GM21381 (cell line): ENCODE results near the gene BTBD18.

Source experiments
- ATAC-seq: cut with Tn5 transposase; IDR thresholded peaks from one replicate; pipeline ENCODE4 v1.9.1; 2021; ENCODE audit warnings: mild to moderate bottlenecking, moderate library complexity; ENCODE audit not compliant: unreplicated experiment

The BTBD18 gene

DNA sequence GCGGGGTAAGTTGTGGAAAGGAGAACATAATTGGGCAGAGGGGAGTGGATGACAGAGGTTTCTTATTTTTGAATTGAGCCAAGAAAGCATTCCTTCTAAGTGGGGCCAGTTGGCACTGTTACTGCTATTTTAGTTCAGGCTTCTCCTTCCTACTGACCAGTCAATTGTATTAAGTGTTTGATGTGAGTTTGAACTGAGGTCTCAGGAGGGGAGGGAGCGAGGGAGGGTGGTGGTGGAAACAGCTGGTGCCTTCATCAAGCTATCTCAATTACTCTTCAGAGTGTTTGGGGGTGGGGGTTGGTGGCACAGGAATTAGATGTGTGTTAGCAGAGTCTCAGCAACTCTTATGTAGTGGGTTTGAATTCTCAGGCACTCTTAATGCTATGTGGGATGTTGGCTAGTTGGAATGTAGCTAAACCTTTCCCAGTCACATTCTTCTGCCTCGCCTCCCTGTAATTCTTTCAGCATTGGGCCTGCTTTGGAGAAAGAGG, 24.5 kb upstream of the BTBD18 start:
- no peak for ATAC-seq

DNA sequence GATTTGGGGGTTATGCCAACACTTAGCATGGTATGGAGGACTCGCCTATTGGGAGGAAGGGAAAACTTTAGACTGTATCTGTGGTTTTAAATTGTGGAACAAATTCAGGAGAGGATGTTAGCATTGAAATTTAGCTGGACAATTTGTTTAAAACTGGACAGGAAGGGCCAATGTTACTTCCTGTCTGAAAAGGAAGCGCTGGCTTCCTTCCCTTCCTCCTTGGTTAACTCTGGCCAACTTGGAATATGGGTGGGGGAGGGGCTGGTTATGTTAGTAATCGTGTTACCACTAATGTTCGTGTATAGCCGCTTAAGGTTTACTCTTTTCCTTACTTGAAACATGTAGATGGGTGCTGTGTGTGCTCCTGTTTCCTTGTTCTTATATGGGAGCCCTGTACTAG, 23.9 kb upstream of the BTBD18 start:
- ATAC-seq: no peak

DNA sequence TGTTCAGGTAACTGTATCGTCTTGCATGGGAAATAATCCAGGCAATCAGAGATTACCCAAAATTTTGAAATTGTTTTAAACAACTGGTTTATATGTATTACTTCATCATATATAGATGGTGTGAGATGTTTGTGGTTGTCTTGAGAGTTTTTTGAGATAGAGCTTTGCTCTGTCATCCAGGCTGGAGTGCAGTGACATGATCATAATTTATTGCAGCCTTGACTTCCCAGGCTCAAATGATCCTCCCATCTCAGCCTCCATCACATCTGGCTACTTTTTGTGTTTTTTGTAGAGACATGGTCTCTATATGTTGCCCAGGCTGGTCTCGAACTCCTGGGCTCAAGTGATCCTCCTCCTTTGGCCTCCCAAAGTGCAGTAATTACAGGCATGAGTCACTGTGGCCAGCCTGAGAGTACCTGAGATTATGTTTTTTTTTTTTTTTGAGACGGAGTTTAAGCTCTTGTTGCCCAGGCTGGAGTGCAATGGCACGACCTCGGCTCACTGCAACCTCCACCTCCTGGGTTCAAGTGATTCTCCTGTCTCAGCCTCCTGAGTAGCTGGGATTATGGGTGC, 21.5 kb upstream of the BTBD18 start:
- no peak for ATAC-seq

DNA sequence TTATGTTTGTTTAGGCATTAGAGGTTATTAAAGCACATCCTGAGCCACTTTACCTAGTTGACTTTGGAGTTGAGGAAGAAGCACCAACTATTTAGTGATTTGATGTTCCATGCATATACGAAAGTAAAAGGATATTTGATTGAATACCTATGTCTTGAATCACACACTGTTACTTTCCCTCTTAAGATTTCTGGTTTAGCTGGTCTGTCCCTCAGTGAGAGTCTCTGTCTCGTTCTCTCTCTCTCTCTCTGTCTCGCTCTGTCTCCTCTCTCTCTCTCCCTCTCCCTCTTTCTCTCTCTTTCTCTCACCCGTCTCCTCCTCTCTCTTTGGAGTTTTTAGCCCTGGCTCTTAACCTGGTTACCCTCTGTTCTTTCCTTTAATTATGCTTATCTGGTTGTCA, 20.9 kb upstream of the BTBD18 start:
- ATAC-seq: no peak

DNA sequence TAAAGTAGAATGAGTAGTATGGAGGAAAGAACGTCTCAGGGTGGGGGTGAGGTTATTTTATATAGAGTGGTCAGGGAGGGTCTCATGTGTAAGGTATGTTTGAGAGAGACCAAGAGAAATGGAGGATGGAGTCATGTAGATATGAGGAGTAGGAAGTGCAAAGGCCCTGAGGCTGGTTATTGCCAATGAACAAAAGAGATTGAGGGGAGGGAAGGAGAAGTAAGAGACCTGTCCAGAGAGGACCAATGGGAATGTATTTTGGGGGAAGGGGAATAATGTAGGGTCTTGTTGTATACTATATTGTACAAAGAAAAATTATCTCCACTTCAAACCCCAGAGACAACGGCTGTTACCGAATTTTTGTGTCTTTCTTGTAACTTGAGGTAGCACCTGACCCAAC, 19.7 kb upstream of the BTBD18 start:
- ATAC-seq: no peak

DNA sequence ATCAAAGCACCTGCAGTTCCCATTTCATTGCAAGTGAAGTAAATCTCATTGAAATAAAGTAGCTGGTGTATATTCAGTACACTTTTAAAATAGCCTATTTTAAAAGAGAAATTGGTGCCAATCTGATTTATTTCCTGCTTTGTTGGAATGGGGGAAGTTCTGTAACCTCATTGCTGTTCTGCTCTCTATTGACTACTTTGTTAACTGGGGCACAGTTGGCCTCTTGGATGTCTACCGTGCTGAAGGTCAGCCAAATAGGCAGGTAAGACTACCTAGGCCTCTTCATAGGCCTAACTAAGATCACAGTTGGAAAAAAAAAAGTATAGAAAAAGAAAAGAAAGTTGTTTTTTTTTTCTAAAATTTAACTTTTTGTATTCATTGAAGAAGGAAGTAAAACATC, 19.2 kb upstream of the BTBD18 start:
- ATAC-seq: no peak

DNA sequence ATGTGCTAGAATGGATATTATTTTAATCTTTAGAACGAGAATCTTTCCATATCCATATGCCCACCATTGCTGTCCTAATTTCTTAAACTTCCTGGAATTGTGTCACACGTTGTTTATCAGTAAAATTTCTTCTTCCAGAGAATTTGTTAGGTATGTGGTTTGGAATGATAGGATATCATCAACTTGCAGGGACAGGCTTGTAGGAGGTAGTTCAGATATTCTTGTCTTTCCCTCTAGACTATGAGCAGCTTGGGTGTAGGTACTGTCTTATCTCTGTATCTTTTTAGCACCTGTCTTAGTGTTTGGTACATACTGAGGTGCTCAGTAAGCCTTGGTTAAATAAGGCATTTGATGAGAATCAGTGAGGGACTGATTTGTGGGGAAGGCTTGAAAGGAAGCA, 13.4 kb upstream of the BTBD18 start:
- ATAC-seq: no peak

DNA sequence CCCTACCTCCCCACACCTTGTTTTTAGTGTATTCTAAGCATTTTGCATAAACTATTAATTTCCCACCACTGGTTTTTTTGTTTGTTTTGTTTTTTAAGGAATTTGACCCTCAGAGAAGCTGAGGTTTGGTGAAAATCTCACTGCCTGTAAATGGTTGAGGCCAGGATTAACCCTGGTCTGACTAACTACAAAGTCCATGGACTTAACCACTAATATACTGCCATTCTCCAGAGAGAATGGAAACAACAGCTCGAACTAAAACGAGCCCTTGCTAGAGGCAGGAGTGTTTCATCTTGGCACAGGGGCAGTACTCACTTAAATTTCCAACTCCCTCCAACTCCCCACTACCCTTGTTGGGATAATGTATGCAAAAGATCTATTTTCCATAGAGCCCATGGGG, 12.9 kb upstream of the BTBD18 start:
- ATAC-seq: no peak

DNA sequence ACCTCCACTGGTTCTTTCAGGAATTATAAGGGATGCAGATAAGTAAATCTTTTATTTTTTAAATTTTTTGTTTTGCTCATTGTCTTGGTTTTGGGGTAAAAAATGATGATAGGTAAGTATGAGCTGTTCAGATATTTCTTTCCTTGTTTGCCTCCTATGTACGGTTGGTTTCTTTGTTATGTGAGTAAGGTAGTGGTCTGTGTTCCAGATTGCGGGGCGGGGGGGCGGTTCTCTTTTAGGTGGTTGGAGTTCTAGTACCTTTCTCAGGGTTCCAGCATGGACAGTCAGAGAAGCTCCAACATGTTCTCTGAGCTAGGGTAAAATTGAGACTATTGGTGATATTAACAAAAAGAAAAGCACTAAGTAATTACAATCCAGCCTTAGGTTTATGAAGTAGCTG, 12.4 kb upstream of the BTBD18 start:
- no peak for ATAC-seq

DNA sequence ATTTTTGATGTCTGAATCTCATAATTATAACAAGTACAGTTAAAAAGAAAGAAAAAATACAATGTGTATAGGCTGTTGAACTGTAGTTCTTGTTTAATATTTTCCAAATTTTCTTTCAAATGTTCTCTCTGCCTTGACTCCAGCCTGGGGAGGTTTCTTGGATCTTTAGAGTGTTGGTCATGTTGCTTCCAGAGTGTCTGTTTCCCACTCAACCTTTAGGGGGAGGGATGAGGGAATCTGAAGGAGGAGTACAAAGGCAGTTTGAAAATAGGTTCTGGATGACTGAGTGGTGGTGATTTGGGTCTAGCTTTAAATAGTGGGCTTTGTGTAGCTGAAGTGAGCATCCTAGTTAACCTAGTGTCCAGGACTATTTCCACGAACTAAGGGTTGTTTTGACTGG, 11.9 kb upstream of the BTBD18 start:
- no peak for ATAC-seq

DNA sequence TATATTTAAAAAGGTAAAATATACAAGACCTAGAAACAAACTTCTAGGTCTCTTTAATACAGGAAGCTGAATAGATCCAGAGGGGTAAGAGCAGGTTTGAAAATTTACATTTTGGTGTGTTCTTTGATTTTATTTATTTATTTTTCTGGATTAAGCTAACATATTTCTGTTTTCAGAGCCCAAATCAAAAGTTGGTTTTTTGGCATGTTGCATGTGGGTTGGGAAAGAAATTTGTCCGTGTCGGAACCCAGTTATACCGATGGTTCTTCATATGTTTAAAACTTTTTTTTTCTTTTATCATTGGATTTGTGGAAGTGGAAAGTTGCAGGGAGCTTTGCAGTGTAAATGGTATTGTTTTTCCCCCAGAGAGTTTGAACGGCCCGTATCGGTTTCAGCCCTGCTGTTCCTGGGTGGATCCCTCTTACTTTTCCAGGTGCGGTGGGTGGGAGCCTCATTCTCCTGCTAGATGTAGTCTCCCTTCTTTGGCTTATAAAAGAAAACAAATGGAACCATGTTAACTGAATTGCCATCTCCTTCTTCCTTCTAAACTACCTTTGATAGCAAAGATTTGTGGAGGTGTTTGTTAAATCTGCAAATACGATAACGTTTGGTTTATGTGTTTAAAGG, 10.7 kb upstream of the BTBD18 start:
- ATAC-seq: no peak

DNA sequence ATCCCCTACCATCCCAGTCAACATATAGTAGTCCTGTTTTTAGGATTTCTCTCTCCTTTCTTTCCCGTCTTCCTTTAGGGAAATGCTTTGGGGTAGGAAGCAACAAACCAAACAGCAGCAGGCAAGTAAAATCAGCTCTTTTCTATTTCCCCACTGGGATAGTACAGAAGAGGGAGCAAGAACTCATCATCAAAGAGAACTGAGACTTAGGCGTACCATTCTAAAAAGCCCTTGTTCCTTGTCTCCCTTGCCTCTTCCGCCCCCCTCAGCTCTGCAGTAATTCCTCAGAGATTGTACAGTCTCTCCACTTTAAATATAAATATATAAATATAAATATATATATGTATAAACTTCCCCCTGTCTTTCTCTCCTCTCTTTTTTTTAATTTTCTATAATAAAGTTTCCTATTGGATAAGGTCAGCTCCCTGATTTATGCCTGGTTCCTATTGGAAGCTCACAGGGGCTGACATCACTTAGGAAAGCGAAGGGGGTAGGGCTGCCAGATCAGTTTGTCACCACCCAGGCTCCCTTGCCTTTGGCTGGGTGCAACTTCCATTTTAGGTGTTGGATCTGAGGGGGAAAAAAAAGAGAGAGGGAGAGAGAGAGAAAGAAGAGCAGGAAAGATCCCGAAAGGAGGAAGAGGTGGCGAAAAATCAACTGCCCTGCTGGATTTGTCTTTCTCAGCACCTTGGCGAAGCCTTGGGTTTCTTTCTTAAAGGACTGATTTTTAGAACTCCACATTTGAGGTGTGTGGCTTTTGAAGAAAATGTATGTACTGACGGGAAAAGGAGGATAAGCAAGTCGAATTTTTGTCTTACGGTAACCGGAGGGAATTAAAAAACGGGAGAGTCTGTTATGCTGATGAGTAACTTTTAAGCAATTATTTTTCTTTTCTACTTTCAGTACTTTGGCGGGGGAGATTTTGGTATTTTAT, 9.9 kb upstream of the BTBD18 start, which contains the start of gene CTNND1:
CTNND1 (plus strand) TSS at position 502 of the 934 bp plus-strand sequence. CDS start 29,677 bp downstream, outside the sequence.
- peak; percentile 85 for ATAC-seq

DNA sequence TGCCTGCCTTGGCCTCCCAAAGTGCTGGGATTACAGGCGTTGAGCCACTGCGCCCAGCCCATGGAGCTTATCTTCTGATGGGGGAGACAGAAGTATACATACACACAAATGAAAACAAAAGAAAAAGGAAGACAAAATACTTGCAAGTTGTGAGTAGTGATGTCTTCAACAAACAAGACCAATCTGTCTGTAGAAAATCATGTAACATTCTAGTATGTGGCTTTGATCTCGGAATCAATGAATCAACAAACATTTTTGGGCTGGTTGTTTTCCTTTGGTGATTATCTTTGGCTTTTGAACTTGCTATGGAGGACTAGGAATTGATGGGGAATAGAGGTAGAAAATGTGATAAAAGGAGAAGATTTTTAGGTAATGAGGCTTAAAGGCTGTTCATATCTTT, 6.6 kb upstream of the BTBD18 start:
- ATAC-seq: no peak

DNA sequence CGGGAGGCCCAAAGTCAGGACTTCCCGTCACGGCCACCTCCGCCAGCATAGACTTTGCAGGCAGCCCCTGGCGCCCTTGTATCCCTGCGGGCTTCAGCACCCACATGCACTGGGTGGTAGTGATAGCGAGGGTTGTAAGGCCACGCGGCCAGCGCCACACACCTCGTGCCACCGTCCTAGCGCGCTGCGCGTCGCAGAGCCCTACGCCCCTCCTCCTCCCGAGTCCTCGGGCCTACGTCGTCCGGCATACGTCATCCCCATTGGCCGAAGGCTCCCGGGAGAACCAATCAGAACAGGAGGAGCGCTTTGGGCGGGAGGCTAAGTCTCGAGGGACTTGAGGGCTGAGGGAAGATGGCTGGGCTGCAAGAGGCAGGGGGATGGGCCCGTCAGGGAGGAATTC, 1.3 kb upstream of the BTBD18 start:
- ATAC-seq: no peak

DNA sequence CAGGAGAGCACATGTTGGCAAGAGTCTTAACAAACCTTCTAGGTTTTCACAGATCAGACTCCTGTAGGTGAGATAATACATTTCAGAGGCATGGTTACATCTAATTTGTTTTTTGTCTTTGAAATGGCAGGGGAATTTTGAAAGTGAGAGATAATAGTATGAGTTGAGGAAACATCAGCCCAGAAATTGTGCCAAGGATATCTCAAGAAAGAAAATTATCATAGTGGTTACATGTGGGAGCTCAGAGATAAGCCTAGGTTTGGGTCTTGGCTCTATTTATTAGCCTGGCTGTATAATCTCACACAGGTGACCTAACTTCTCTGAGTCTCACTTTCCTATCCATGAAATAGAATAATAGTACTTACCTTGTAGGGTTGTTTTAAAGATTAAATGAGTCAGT, 443 bp downstream of the BTBD18 start:
- no peak for ATAC-seq

DNA sequence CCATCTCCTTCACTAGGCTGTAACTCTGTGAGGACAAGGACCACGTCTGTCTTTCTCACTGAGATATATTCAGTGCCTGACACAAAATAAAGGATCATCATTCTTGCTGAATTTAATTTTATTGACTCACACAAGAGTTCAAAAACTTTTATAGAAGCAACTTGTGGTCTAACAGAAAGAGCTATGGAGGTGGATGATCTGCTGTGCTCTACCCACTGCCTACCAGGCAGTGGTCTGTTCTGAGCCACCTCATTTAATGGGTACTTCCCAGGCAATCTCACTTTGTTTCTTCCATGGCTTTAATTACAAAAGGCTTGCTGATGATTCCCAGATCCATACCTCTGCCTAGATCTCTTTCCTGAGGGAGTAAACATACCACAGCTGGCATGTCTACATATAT, 4.7 kb downstream of the BTBD18 start:
- ATAC-seq: no peak

DNA sequence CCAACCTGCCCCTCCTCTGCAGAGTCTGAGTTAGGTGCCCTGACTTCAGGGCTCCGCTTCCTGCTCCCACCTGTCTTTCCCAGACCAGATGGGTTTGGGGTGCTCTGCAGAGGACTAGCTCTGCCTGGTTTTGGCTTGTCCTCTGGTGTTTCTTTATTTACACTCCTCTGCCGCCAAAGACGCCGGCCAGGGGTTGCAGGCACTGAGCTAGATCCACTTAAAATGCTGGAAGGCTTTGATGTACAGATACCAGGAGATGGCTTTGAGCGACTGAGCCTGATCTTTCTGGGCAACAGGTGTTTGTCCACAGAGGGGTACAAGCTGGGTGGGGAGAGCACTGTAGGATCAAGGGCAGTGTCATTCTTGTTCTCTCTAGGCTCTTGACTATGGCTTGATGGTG, 6.4 kb downstream of the BTBD18 start:
- no peak for ATAC-seq

DNA sequence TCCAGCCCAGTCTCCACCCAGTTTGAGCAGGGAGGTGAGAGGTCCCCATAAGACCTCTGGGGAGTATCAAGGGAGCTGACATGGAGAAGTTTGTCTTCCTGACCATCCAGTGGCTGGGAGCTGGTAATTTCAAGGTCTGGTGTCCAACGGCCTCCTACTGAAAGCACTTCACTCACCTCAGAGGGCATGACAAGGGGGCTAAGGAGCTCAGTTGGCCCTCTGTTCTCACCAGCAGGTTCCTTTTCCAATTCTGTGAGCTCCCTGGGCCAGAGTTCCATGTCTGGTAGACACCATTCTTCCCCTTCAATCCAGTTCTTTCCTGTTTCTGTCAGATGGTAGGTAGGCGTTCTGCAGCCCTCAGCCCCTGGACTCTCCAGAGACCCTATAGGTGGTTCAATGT, 7.3 kb downstream of the BTBD18 start:
- no peak for ATAC-seq

DNA sequence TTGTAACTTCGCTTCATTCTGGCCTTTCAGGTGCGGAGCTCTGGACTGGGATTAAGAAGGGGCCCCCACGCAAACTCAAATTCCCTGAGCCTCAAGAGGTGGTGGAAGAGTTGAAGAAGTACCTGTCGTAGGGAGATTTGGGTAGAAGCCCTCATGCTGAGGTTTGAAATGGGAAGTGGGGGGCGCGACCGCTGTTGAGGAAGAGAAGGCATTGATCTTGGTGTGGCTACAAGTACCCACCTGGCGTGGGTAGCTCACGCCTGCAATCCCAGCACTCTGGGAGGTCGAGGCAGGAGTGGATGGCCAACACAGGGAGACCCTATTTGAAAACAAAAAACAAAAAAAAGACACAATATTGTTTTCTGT, 9.5 kb downstream of the BTBD18 start:
- no peak for ATAC-seq

DNA sequence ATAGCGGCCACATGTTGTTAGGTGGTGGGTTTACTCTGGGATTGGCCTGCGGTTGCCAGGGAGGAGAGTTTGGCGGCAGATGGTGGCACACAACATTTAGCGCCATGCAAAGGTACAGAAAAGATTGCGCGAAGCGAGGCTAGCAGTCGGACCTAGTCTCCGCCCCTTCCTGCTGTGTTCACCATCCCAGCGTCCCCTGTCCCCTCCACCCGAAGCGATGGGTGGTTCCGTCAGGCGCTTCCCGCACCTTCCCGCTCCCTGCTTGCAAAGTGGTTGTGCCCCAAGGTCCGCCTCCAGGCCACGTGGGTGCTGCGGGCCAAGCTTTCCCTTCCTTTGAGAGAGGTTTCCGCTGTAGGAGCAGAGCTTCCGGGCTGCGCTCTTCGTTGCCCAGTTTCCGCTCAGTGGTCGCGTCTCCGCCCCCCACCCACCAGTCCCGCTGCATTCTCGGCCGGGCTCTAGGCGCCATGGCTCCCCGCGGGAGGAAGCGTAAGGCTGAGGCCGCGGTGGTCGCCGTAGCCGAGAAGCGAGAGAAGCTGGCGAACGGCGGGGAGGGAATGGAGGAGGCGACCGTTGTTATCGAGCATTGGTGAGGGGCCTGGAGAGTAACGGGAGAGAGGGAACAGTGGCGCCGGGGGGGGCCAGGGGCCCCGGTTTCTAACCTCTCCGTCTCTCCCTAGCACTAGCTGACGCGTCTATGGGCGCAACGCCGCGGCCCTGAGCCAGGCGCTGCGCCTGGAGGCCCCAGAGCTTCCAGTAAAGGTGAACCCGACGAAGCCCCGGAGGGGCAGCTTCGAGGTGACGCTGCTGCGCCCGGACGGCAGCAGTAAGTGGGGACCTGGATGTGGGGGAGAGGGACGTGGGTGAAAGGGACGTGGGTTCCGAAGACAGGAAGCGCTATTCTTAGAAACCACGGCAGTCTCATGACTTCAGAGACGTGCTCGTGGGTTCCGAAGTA, 10.2 kb downstream of the BTBD18 start, which contains the start of gene SELENOH:
SELENOH (plus strand) TSS at position 360 of the 955 bp plus-strand sequence; CDS start at position 465, 105 bp downstream.
- ATAC-seq: peak; percentile 92
